GM21515 (cell line): ENCODE data around the gene RNF5.
A peak's percentile ranks its signal among the peaks of the same experiment; 100 is the strongest.
"Not testable (repeated sequence)": the region's sequence is repeated elsewhere in the genome, so short reads cannot be mapped to it uniquely, and the experiment has no call there.

Experiments used
- ATAC-seq: cut with Tn5 transposase; IDR thresholded peaks from one replicate; pipeline ENCODE4 v1.9.1; 2021; ENCODE audit not compliant: unreplicated experiment

The RNF5 gene

GRCh38 chr6:32177788-32178546 is at the start of gene RNF5:
TSS of gene RNF5 (plus strand) at chr6:32178405. CDS start at chr6:32178512, 107 bp downstream.
- peak; percentile 75 for ATAC-seq

DNA sequence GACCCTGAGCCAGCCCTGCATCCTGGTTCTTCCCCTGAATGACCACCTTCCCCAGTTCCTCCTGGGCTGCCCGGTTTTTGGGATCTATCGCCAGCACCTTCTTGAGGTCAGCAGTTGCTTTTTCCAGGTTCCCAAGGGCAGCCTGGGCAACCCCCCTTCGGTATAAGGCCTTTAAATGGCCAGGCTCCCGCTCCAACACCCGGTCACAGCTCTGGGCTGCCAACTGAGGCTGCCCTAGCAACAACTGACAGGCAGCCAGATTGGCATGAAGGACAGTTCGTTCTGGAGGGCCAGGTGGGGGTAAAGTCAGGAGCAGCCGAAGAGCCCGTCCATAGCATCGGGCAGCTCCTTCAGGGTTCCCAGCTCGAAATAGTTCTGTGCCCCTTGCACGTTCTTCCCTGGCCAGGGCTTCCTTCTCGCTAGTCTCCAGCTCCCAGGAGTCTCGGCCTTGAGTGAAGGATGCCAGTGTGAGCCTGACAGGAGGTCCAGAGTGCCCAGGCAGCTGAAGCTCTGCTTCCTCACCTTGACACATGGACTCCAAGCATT is 49.4 kb upstream of the RNF5 start:
- no peak for ATAC-seq

DNA sequence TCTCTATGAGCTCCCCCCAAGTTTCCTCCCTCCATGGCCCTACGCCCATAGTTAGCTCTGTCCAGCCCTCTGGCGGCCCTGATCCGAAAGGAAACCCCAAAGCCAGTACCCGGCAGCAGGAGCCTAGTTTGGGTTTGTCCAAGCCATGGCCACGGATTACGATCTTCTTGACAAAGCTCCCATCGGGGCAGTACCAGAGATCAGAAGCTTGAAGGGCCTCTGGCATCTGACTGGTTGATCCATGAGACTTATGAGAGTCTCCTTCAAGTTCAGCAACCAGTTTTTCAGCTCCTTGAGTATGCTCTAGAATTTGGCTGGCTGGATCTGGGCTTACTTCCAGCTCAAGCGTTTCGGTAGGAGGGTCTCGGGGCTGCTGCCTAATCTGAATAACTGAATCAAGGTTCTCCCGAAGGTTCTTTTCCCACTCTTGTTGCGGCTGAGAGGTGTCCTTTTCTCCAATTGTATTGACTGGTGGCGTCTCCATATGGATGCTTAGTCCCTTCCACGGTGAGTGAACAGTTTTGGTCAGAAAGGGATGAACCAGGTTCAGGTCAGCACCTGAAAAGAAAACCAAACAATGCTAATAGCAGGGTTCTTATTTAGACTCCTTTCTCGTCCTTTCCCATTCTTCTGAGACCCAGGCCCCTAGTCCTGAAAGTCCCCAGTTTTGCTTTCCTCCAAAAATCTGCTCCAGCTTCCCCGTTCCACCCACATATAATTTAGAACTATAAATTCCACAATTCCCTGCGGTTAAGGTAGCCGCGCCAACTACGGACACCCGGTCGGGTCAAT is 48.7 kb upstream of the RNF5 start:
- peak; percentile 12 for ATAC-seq

DNA sequence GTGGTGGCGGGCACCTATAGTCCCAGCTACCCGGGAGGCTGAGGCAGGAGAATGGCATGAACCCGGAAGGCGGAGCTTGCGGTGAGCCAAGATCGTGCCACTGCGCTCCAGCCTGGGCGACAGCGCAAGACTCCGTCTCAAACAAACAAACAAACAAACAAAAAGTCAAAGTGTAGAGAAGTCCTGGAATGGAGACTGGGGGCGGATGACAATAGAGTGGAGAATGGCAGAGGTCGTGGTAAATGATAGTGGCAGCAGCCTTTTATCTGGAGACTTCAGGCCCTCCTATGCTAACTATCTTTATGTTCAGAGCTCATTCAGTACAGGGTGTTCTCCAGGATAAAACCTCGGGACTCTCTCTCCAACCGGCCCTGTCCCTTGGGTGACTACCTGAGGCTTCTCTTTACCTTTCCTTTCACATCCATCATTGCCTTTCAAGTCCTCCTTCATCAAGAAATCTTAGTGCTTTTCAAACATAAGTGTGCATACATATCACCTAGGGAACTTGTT is 46.7 kb upstream of the RNF5 start:
- ATAC-seq: no peak

GRCh38 chr6:32132110-32132509 is 46.1 kb upstream of the RNF5 start:
- ATAC-seq: no peak

GRCh38 chr6:32133786-32134185 is 44.4 kb upstream of the RNF5 start:
- no peak for ATAC-seq

DNA sequence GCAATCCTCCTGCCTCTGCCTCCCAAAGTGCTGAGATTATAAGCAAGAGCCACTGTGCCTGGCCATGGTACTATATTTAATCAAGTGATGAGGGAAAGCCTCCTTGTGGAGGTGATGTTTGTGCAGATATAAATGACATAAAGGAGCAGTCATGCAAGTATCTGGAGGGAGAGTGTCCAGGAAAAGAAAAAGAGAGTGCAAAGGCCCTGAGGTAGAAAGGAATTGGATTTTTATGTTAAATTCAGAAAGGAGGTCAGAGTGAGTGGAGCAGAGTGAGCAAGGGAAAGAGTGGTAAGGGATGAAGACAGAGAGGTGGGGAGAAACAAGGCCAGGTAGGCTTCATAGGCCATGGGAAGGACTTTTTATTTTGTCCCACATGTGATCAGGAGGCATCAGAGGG is 40.8 kb upstream of the RNF5 start:
- ATAC-seq: no peak

DNA sequence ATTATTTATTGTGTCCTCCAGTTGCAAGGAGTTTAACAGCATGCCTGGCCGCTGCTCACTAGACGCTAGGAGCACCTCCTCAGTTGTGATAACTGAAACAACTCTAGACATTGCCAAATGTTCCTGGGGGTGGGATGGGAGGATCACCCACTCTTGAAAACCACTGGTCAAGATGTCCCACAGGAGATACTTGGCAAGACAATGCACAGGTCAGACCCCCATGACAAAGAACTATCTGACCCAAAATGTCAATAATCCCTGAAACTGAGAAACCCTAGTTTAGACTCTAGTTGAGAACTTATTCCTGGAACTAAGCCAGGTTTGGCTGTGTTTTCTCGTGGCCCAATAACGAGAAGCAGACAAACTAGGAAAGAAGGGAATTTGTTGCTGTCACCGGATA is 38.6 kb upstream of the RNF5 start:
- ATAC-seq: no peak

- ATAC-seq: no peak
These were observed 37.7 kb upstream of the RNF5 start for GRCh38 chr6:32140420-32141046.

DNA sequence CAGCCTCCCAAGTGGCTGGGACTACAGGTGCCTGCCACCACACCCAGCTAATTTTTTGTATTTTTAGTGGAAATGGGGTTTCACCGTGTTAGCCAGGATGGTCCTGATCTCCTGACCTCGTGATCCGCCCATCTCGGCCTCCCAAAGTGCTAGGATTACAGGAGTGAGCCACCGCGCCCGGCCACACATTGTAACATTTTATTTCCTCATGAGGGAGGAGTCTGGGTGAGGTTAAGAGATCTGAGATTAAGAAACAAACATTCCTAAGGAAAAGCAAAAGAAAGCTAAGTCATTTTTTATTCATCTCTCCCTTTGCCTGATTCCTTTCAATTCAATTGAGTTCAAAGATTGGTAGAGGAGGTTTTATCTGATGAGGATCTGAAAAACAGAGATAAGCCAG is 34.0 kb upstream of the RNF5 start:
- ATAC-seq: not testable (repeated sequence)

DNA sequence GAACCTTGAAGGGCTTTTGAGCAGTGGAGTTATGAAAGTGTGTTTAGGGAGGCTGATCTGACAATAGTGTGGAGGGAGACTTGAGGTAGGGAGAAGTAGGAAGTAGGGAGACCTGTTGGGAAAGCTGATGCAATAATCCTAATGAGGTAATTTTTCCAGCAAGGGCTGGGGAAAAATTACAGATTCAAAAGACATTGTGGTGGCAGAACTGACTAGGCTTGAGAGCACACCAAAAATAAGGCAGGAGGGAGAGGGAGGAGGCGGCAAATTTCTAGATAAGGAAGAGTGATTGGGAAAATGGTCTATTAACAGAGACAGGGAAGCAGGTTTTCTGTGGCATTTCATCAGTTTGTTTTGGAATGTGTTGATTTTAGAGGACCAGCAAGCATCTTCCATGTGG is 31.9 kb upstream of the RNF5 start:
- ATAC-seq: no peak

- no peak for ATAC-seq
These were observed 31.5 kb upstream of the RNF5 start for GRCh38 chr6:32146687-32147086.

DNA sequence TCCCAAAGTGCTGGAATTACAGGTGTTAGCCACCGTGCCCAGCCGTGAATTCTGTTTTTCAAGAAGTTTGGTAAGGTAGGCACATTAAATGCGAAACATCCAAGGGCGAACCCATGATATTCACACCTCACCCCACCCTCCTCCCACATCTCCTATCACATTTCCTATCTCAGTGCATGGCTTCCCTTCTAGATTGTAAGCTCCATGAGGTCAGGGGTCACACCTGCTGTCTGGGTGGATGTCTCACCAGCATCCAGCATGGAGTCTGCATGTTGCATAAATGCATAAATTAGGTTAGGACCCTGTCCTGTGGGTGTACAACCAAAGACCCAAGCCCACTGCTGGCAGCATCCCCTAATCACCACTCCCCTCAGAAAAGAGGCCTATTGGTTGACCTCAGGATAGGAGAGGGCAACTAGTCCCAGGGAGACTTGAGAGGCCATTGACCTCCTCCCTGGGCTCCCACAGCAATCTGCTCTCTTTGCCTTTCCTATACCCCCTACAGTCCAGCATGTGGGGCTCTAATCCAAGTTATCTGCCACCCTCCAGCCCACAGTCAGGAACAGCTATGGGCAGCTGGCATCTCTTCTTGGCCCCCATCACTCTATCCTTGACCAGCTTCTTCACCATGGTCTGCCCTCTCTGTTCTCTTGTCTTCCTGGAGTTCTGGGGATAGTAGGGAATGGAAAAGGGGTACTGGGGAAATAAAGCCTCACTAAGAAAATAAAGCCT is 30.6 kb upstream of the RNF5 start:
- ATAC-seq: no peak

GRCh38 chr6:32148289-32149091 is 29.7 kb upstream of the RNF5 start:
- ATAC-seq: no peak

GRCh38 chr6:32149092-32149755 is 29.0 kb upstream of the RNF5 start:
- no peak for ATAC-seq

GRCh38 chr6:32149932-32150870 is 28.0 kb upstream of the RNF5 start:
- ATAC-seq: no peak

- no peak for ATAC-seq
These were observed 26.9 kb upstream of the RNF5 start for GRCh38 chr6:32151181-32151862.
